Measurements from ENCODE around the gene TEDC1.
"Not testable (repeated sequence)": the region's sequence is repeated elsewhere in the genome, so short reads cannot be mapped to it uniquely, and the experiment has no call there.

Gene TEDC1

GRCh38 chr14:105545676-105546075 lies 54.6 kb downstream of the TEDC1 start:
- DNase-seq: not testable (repeated sequence)

- DNase-seq: not testable (repeated sequence)
Observed at GRCh38 chr14:105546410-105546809, 55.4 kb downstream of the TEDC1 start.

GRCh38 chr14:105547072-105547471 lies 56.0 kb downstream of the TEDC1 start:
- DNase-seq: not testable (repeated sequence)

- no peak for DNase-seq
Observed at GRCh38 chr14:105547741-105548169, 56.7 kb downstream of the TEDC1 start.
